HFF-Myc (cell line): Measurements from ENCODE around the gene SH3PXD2B.
A peak's percentile ranks its signal among the peaks of the same experiment; 100 is the strongest.

Experiments
- DNase-seq: peaks from one replicate; pipeline ENCODE4 v3.0.0-alpha.2; 2011; ENCODE audit warnings: low read depth; ENCODE audit errors: extremely low read depth
- H3K4me3 ChIP-seq: replicated peaks from 2 replicates; pipeline ENCODE4 v1.5.1; 2011; ENCODE audit warnings: low read depth, mild to moderate bottlenecking, control low read depth, low read length
- CTCF ChIP-seq: IDR thresholded peaks from 2 replicates; pipeline ENCODE4 v1.5.1; 2012; ENCODE audit warnings: mild to moderate bottlenecking, low read depth, low read length, control low read depth; ENCODE audit errors: missing control alignments

Gene SH3PXD2B

DNA sequence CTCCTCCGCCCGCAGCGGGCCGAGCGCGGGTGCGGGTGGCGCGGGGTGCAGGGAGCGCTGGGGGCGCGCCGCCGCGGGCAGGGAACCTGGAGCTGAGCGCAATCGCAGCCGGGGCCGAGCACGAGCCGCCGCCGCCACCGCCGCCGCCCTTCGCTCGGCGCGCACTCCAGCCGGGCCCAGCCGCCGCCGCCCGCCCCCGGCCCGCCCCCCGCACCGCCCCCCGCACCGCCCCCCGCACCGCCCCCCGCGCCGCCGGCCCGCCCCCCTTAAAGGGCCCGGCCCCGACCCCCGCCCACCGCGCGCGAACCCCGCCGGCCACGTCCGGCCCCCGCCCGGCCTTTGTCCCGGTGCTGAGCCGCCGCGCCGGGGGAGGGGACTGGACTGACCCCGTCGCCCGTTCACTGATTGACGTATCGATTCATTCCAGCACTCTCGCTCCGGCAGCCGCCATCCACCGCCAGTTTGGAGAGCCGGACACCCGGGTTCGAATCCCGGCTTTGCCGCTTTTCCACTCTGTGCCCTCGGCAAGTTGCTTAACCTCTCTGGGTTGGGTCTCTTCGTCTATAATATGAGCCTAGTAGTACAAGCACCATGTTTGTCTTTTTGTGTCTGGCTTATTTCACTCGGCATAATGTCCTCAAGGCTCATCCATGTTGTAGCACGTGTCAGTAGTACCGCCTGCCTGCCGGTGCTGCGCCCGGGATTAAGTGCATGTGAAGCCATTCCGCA, at the start of gene SH3PXD2B:
Gene SH3PXD2B (minus strand): TSS at position 168 of the 729 bp plus-strand sequence. CDS start 173 bp downstream, outside the sequence.
- no peak for DNase-seq

DNA sequence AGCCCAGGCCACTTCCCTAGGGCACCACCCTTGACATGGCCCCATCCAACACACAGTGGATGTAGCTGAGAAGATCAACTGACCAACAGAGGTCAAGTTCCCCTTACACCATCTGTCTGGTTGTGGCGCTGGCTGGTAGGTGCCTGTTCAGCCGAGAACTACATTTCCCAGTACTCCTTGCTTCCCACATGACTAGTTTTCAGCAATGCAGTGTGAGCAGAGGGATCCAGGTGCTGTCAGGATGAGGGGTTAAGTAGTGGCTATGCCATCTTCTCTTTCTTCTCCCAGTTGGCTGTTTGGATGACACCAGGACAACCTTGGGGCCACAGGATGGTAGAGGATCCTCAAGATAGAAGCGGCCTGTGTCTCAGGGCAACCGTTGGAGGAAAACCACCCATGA, 48.6 kb upstream of the SH3PXD2B start:
- no peak for DNase-seq
- TF ChIP-seq CTCF, result no peak
- H3K4me3 ChIP-seq, result no peak overlapping the region

More for the DNA sequence above, at the start of gene SH3PXD2B:
- peak within 1 kb of the TSS; percentile 82 for H3K4me3 ChIP-seq
- no peak for TF ChIP-seq CTCF

DNA sequence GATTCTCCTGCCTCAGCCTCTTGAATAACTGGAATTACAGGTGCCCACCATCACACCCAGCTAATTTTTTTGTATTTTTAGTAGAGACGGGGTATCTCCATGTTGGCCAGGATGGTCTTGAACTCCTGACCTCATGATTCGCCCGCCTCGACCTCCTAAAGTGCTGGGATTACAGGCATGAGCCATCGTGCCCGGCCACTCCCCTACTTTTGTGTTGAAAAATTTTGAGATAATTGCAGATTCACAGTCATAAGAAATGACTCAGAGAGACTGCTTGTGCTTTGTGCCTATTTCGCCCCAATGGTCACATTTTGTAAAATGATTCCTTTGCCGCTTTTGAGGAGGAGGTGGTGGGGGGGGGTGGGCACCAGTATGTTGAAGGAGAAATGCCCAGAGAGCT, 48.1 kb upstream of the SH3PXD2B start:
- DNase-seq, result no peak
- no peak overlapping the region for H3K4me3 ChIP-seq
- no peak for TF ChIP-seq CTCF

- DNase-seq, result no peak
- H3K4me3 ChIP-seq, result no peak overlapping the region
- TF ChIP-seq CTCF, result no peak
These were observed 47.5 kb upstream of the SH3PXD2B start for GRCh38 chr5:172501708-172502320.

DNA sequence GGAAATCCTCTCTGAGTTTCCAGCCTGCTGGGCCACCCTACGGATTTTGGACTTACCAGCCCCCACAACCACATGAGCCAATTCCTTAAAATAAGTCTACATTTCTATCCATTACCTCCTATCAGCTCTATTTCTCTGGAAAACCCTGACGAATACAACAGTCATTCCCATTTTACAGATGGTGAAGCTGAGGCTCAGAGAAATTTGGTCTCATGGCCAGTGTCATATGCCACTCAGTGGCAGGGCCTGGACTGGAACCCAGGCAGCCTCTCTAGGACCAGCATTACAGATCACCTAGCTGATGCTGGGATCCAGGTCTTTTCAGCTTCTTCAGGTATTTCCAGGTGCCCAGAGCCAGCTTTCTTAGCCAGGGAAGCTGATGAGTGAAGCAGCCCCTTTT, 45.0 kb upstream of the SH3PXD2B start:
- H3K4me3 ChIP-seq, result no peak overlapping the region
- no peak for DNase-seq
- TF ChIP-seq CTCF, result no peak

DNA sequence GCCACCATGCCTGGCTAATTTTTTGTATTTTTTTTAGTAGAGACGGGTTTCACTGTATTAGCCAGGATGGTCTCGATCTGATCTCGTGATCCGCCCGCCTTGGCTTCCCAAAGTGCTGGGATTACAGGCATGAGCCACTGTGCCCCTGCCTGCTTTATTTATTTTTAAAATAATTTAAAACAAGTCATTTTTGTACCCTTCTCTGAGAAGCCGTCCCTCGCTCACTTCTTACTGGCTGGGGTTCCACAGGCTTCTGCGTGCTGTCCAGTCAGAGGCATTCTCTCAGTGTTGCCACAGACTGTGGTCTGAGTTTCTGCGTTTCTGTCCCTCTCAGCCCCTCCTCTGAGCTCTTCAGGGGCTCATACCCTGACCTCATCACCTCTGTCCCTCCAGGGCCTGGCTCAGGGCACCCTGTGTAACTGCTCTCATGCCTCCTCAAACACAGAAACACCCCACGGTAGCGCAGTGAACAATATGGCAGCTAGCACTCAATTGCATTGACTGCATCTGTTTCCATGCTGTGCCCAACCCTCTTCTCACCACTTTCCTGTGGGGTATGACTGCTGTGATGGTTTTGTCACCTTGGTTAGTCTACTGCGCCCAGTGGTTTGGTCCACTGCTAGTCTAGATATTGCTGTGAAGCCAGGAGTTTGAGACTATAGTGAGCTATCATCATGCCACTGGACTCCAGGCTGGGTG, 44.3 kb upstream of the SH3PXD2B start:
- no peak for DNase-seq
- no peak overlapping the region for H3K4me3 ChIP-seq
- TF ChIP-seq CTCF, result no peak
